HepG2 (cell line): ENCODE measurements around the gene CXCR5. TPM values are rescaled to one million over a fixed set of nuclear protein-coding genes. Genes with fewer than 3 reads are reported as not detected.

Source experiments
- ATM ChIP-seq: fragments of 450-650 bp; IDR thresholded peaks from 2 replicates; pipeline ENCODE4 v1.7.1; 2017; ENCODE audit warnings: mild to moderate bottlenecking, borderline replicate concordance
- CENPX ChIP-seq: sonication (generic); formaldehyde crosslinking; IDR thresholded peaks from 2 replicates; pipeline ENCODE4 v1.9.0; 2021; ENCODE audit warnings: mild to moderate bottlenecking, missing genetic modification reagents, moderate library complexity
- GABPB1 ChIP-seq: IDR thresholded peaks from 2 replicates; pipeline ENCODE4 v1.6.1; 2016; ENCODE audit warnings: mild to moderate bottlenecking, missing genetic modification reagents, moderate library complexity, missing compliant biosample characterization
- GATA4 ChIP-seq: sonication (generic); IDR thresholded peaks from 2 replicates; pipeline ENCODE4 v1.6.1; 2016; ENCODE audit warnings: antibody characterized with exemption, low read depth, borderline replicate concordance
- HNF1A ChIP-seq, 2 experiments: sonication (generic) in 1 of 2; formaldehyde crosslinking in 1 of 2; IDR thresholded peaks; 2 replicates each; pipeline versions ENCODE4 v1.4.0 to v1.6.1; 2016 to 2020; ENCODE audit warnings: borderline replicate concordance in 1 of 2, low read depth in 1 of 2, mild to moderate bottlenecking in 1 of 2, missing genetic modification reagents in 1 of 2
- MAFF ChIP-seq: IDR thresholded peaks from 2 replicates; pipeline ENCODE4 v1.6.1; 2011; ENCODE audit warnings: low read depth, low read length, improper control_type of control experiment
- MED1 ChIP-seq: sonication (generic); formaldehyde crosslinking; IDR thresholded peaks from 2 replicates; pipeline ENCODE4 v1.4.0; 2020; ENCODE audit warnings: missing genetic modification reagents
- NFYB ChIP-seq: sonication (generic); formaldehyde crosslinking; IDR thresholded peaks from 2 replicates; pipeline ENCODE4 v1.4.0; 2020; ENCODE audit warnings: missing genetic modification reagents
- NFYC ChIP-seq: IDR thresholded peaks from 2 replicates; pipeline ENCODE4 v1.6.1; 2016; ENCODE audit warnings: missing genetic modification reagents, missing compliant biosample characterization
- PHB2 ChIP-seq: fragments of 450-650 bp; IDR thresholded peaks from 2 replicates; pipeline ENCODE4 v1.6.1; 2018; ENCODE audit not compliant: partially characterized antibody
- PRMT3 ChIP-seq: sonication (generic); formaldehyde crosslinking; IDR thresholded peaks from 2 replicates; pipeline ENCODE4 v1.8.1; 2022; ENCODE audit warnings: low read depth, mild to moderate bottlenecking, moderate library complexity, missing genetic modification reagents, borderline replicate concordance
- SMAD1 ChIP-seq: sonication (generic); formaldehyde crosslinking; IDR thresholded peaks from 2 replicates; pipeline ENCODE4 v1.4.0; 2020; ENCODE audit warnings: missing genetic modification reagents, low read depth, mild to moderate bottlenecking, borderline replicate concordance
- SMARCC2 ChIP-seq: fragments of 450-650 bp; IDR thresholded peaks from 2 replicates; pipeline ENCODE4 v1.6.1; 2017; ENCODE audit warnings: antibody characterized with exemption, mild to moderate bottlenecking
- SOX5 ChIP-seq: IDR thresholded peaks from 2 replicates; pipeline ENCODE4 v1.6.1; 2016; ENCODE audit warnings: borderline replicate concordance
- ZFX ChIP-seq: sonication (generic); formaldehyde crosslinking; IDR thresholded peaks from 2 replicates; pipeline ENCODE4 v1.4.0; 2020; ENCODE audit warnings: mild to moderate bottlenecking, low read depth, missing genetic modification reagents, moderate library complexity
- ZNF280D ChIP-seq: sonication (generic); formaldehyde crosslinking; IDR thresholded peaks from 2 replicates; pipeline ENCODE4 v1.5.1; 2020; ENCODE audit warnings: mild to moderate bottlenecking, missing genetic modification reagents
- ZNF639 ChIP-seq: conservative IDR thresholded peaks from 2 replicates; pipeline ENCODE4 v1.6.1; 2018; ENCODE audit warnings: missing genetic modification reagents
- ZNF720 ChIP-seq: sonication (generic); formaldehyde crosslinking; IDR thresholded peaks from 2 replicates; pipeline ENCODE4 v1.4.0; 2020; ENCODE audit warnings: missing genetic modification reagents
- ZNF737 ChIP-seq: sonication (generic); formaldehyde crosslinking; IDR thresholded peaks from 2 replicates; pipeline ENCODE4 v1.5.0; 2020; ENCODE audit warnings: missing genetic modification reagents, mild to moderate bottlenecking, borderline replicate concordance
- ZNF792 ChIP-seq: IDR thresholded peaks from 2 replicates; pipeline ENCODE4 v1.6.1; 2016
- polyA plus RNA-seq, 8 experiments: library from polyadenylated mRNA; depleted of rRNA in 3 of 8; stranded (reverse) in 7 of 8; unstranded in 1 of 8; fragments of >200 nt; fragmentation: Illumina TruSeq in 4 of 8; extraction: Trizol in 4 of 8; gene quantifications; 2 replicates each; pipeline versions ENCODE4 v1.2.1 to v1.2.3, GENCODE V29; 2011 to 2016; ENCODE audit warnings: low read depth in 4 of 8, missing spikeins in 1 of 8, mixed read lengths in 1 of 8; ENCODE audit not compliant: insufficient read depth in 1 of 8
- total RNA-seq, 5 experiments: library from RNA; depleted of rRNA; stranded (reverse); fragments of >200 nt; fragmentation: Illumina TruSeq; extraction: Trizol; gene quantifications; 2 replicates each; pipeline ENCODE4 v1.2.3, GENCODE V29; 2016; ENCODE audit warnings: low read depth in 1 of 5

The CXCR5 gene
- total and polyA plus RNA-seq, 2 of the 13 experiments (the other 11 are each of a cell fraction or from before 2014, with no cell fraction given): not detected

- TF ChIP-seq HNF1A (IDR thresholded peaks at IDR 0.05; ENCODE audit: low read depth) (no peak), HNF1A (CRISPR knock-in tag; IDR thresholded peaks at IDR 0.05; ENCODE audit: borderline replicate concordance) (no peak), CENPX (CRISPR knock-in tag) (no peak), ZNF280D (no peak), PHB2 (no peak), ATM (no peak), SMARCC2 (no peak), SMAD1 (CRISPR knock-in tag) (0 out of 2 replicates have a peak, but pooled peaks have one; percentile 70), ZNF737 (CRISPR knock-in tag) (no peak), NFYC (CRISPR knock-in tag) (peak; percentile 30; the same call in 1 of the 2 replicates), PRMT3 (CRISPR knock-in tag) (no peak), SOX5 (CRISPR knock-in tag) (peak; percentile 18; the same call in 1 of the 2 replicates), ZNF792 (0 out of 2 replicates have a peak, but pooled peaks have one; percentile 37), GATA4 (no peak), NFYB (CRISPR knock-in tag) (no peak), MED1 (no peak), ZFX (CRISPR knock-in tag) (peak; percentile 46; the same call in 1 of the 2 replicates), ZNF639 (peak; percentile 45; the same call in 1 of the 2 replicates), GABPB1 (CRISPR knock-in tag) (0 out of 2 replicates have a peak, but pooled peaks have one; percentile 15), MAFF (no peak), ZNF720 (no peak)
These were observed 23.7 kb downstream of the CXCR5 start (continued) for GRCh38 chr11:118907051-118908042.
